Erythroblast (primary cell): ENCODE results near the gene ARHGEF39.

Experiments
- GATA1 ChIP-seq: IDR thresholded peaks from 2 replicates; pipeline ENCODE4 v1.6.1; 2011; ENCODE audit warnings: low read depth, mild to moderate bottlenecking, control low read depth, low read length, moderate library complexity
- POLR2A ChIP-seq: IDR thresholded peaks from 2 replicates; pipeline ENCODE4 v1.6.1; 2011; ENCODE audit warnings: mild to moderate bottlenecking, low read length

GRCh38 chr9:35679766-35680330 is 14.9 kb upstream of the ARHGEF39 start:
- TF ChIP-seq POLR2A (no peak), GATA1 (no peak)
